CD4-positive, alpha-beta T cell (primary cell): ENCODE measurements around the gene CPED1. TPM values are rescaled to one million over a fixed set of nuclear protein-coding genes. Genes with fewer than 3 reads are reported as not detected.

ENCODE experiments used
- ATAC-seq: fragments of 200-7000 bp; cut with Tn5 transposase; one replicate; pipeline ENCODE4 v1.10.0; 2022; ENCODE audit warnings: mild to moderate bottlenecking; ENCODE audit not compliant: poor library complexity
- CTCF ChIA-PET: fragments of 350-600 bp; sonication (Branson Sonifier 250); formaldehyde crosslinking; loops from one replicate; lab custom pipeline; 2021; ENCODE audit warnings: antibody characterized with exemption, inconsistent platforms; lab: Charles Lee
- POLR2A ChIA-PET: fragments of 350-600 bp; sonication (Branson Sonifier 250); formaldehyde crosslinking; loops from one replicate; lab custom pipeline; 2021; ENCODE audit warnings: antibody characterized with exemption, inconsistent platforms; lab: Charles Lee
- DNase-seq, 14 experiments: peaks; one replicate each; pipeline ENCODE4 v3.0.0-alpha.2; 2013 to 2020; ENCODE audit warnings: mixed read lengths in 2 of 14
- H3K27ac ChIP-seq, 2 donors: one replicate each; pipeline versions ENCODE4 v1.5.1 to v1.7.0; 2013; ENCODE audit warnings: low read length in 2 of 2, low read depth in 1 of 2, mild to moderate bottlenecking in 1 of 2
- H3K27me3 ChIP-seq, 2 experiments: 1 replicate in 1 of 2; 2 replicates in 1 of 2; pipeline versions ENCODE4 v1.6.1 to v1.7.0; 2013; ENCODE audit warnings: low read length in 2 of 2, control low read depth in 1 of 2, mild to moderate bottlenecking in 1 of 2, moderate library complexity in 1 of 2; ENCODE audit not compliant: insufficient read depth in 2 of 2, control insufficient read depth in 1 of 2
- H3K36me3 ChIP-seq: one replicate; pipeline ENCODE4 v1.6.1; 2013; ENCODE audit warnings: low read length, control low read depth; ENCODE audit not compliant: insufficient read depth
- H3K4me1 ChIP-seq: one replicate; pipeline ENCODE4 v1.6.1; 2013; ENCODE audit warnings: low read length, control low read depth; ENCODE audit not compliant: insufficient read depth
- H3K4me3 ChIP-seq: one replicate; pipeline ENCODE4 v1.5.1; 2013; ENCODE audit warnings: mild to moderate bottlenecking, low read length, moderate library complexity
- H3K9me3 ChIP-seq, 2 experiments: 1 replicate in 1 of 2; 2 replicates in 1 of 2; pipeline versions ENCODE4 v1.6.1 to v1.7.0; 2013; ENCODE audit warnings: low read length in 2 of 2, mild to moderate bottlenecking in 2 of 2, control low read depth in 1 of 2, moderate library complexity in 1 of 2; ENCODE audit not compliant: control insufficient read depth in 1 of 2, insufficient read depth in 1 of 2
- H3K27ac Mint-ChIP-seq: one replicate; pipeline ENCODE4 v1.8.0; 2020; ENCODE audit warnings: mixed read lengths
- H3K27me3 Mint-ChIP-seq: one replicate; pipeline ENCODE4 v1.8.0; 2021; ENCODE audit warnings: mixed read lengths
- H3K36me3 Mint-ChIP-seq: one replicate; pipeline ENCODE4 v1.8.0; 2021; ENCODE audit warnings: low read depth, mixed read lengths
- H3K4me1 Mint-ChIP-seq: one replicate; pipeline ENCODE4 v1.8.0; 2021; ENCODE audit warnings: low read depth, mixed read lengths
- H3K4me3 Mint-ChIP-seq: one replicate; pipeline ENCODE4 v1.8.0; 2020; ENCODE audit warnings: mild to moderate bottlenecking, mixed read lengths
- H3K9me3 Mint-ChIP-seq: one replicate; pipeline ENCODE4 v1.8.0; 2020; ENCODE audit warnings: mixed read lengths
- CTCF ChIP-seq: fragments of 200-600 bp; IDR thresholded peaks from one replicate; pipeline ENCODE4 v1.8.0; 2022; ENCODE audit warnings: antibody characterized with exemption, mild to moderate bottlenecking
- intact Hi-C, 2 experiments: fragments of 100-400 bp; cut with DNase I in 1 of 2; cut with micrococcal nuclease in 1 of 2; formaldehyde crosslinking; loops; one replicate each; pipeline versions ENCODE4 v1.15.1 to v1.9.0; 2023 to 2025; cut with DNase I, micrococcal nuclease
- total RNA-seq, 174 experiments: library from RNA in 2 of 174; stranded (reverse) in 2 of 174; gene quantifications; one replicate each; pipeline ENCODE4 v1.2.3 and lab custom pipeline; 2021 to 2026

CPED1 gene
- total RNA-seq, 2 experiments from 2014 or later, result 0.08 to 0.19 TPM

- Mint-ChIP-seq H3K27ac (no peak overlapping the region), H3K27me3 (peaks cover 10% of the 10 kb centered on the region), H3K36me3 (no peaks in the 10 kb centered on the region), H3K9me3 (peaks cover 3% of the 10 kb centered on the region), H3K4me3 (no peak overlapping the region), H3K4me1 (no peaks in the 10 kb centered on the region)
- H3K4me3 ChIP-seq, result no peak overlapping the region
- H3K9me3 ChIP-seq, result no peaks in the 10 kb centered on the region
- CTCF ChIA-PET, result no interaction called here
- no peak for TF ChIP-seq CTCF
- POLR2A ChIA-PET, result no interaction called here
- H3K27ac ChIP-seq, result no peak overlapping the region
- peaks cover 0 to 4% of the 10 kb centered on the region in 2 experiments for H3K27me3 ChIP-seq
- ATAC-seq (no peak), DNase-seq (no peak)
- no peaks in the 10 kb centered on the region for H3K4me1 ChIP-seq
- intact Hi-C loops, result no loop called here
- H3K36me3 ChIP-seq, result no peaks in the 10 kb centered on the region
These were observed 281.3 kb downstream of the CPED1 start for GRCh38 chr7:121269798-121270197.

GRCh38 chr7:121271098-121271497 lies 282.6 kb downstream of the CPED1 start:
- H3K9me3 Mint-ChIP-seq, result peaks cover 3% of the 10 kb centered on the region
- no peaks in the 10 kb centered on the region for H3K4me1 Mint-ChIP-seq
- no peak for TF ChIP-seq CTCF
- H3K4me1 ChIP-seq, result no peaks in the 10 kb centered on the region
- ATAC-seq (no peak), DNase-seq (no peak)
- H3K27me3 ChIP-seq, result peaks cover 0 to 4% of the 10 kb centered on the region in 2 experiments
- H3K27ac ChIP-seq, result no peak overlapping the region
- no peak overlapping the region for H3K4me3 ChIP-seq
- no peaks in the 10 kb centered on the region for H3K9me3 ChIP-seq
- no peaks in the 10 kb centered on the region for H3K36me3 Mint-ChIP-seq
- H3K27me3 Mint-ChIP-seq, result peaks cover 11% of the 10 kb centered on the region
- H3K27ac Mint-ChIP-seq, result no peak overlapping the region
- ChIA-PET CTCF (no interaction called here), POLR2A (no interaction called here)
- H3K4me3 Mint-ChIP-seq, result no peak overlapping the region
- intact Hi-C loops, result no loop called here
- no peaks in the 10 kb centered on the region for H3K36me3 ChIP-seq

- Histone ChIP-seq H3K9me3 (no peaks in the 10 kb centered on the region), H3K4me3 (no peak overlapping the region), H3K4me1 (no peaks in the 10 kb centered on the region), H3K36me3 (no peaks in the 10 kb centered on the region), H3K27ac (no peak overlapping the region), H3K27me3 (peaks cover 0 to 4% of the 10 kb centered on the region in 2 experiments)
- H3K4me1 Mint-ChIP-seq, result no peaks in the 10 kb centered on the region
- H3K27me3 Mint-ChIP-seq, result peaks cover 16% of the 10 kb centered on the region
- H3K36me3 Mint-ChIP-seq, result no peaks in the 10 kb centered on the region
- intact Hi-C loops, result no loop called here
- ChIA-PET POLR2A (no interaction called here), CTCF (no interaction called here)
- no peak overlapping the region for H3K27ac Mint-ChIP-seq
- no peak overlapping the region for H3K4me3 Mint-ChIP-seq
- no peak for TF ChIP-seq CTCF
- no peak for DNase-seq
- ATAC-seq, result no peak
- H3K9me3 Mint-ChIP-seq, result peaks cover 3% of the 10 kb centered on the region
These were observed 283.4 kb downstream of the CPED1 start for GRCh38 chr7:121271916-121272315.
